Ascending aorta (tissue), 2 donors: ENCODE measurements around the gene RCAN2. TPM values are rescaled to one million over a fixed set of nuclear protein-coding genes. Genes with fewer than 3 reads are reported as not detected.

ENCODE experiments used
- DNase-seq, 2 donors: peaks; one replicate each; pipeline ENCODE4 v3.0.0-alpha.2; 2019; ENCODE audit warnings: low spot score in 2 of 2
- H3K27ac ChIP-seq, 2 donors: fragments of 200-600 bp; sonication (generic); one replicate each; pipeline ENCODE4 v1.5.1; 2016 to 2017; ENCODE audit warnings: mild to moderate bottlenecking in 1 of 2
- H3K27me3 ChIP-seq: fragments of 200-600 bp; sonication (generic); one replicate; pipeline ENCODE4 v1.5.1; 2017
- H3K36me3 ChIP-seq, 2 donors: fragments of 200-600 bp; sonication (generic); one replicate each; pipeline ENCODE4 v1.5.1; 2016
- H3K4me1 ChIP-seq, 2 donors: fragments of 200-600 bp; sonication (generic); one replicate each; pipeline ENCODE4 v1.5.1; 2016 to 2017; ENCODE audit warnings: mild to moderate bottlenecking in 1 of 2
- H3K4me3 ChIP-seq, 2 donors: fragments of 200-600 bp; sonication (generic); one replicate each; pipeline ENCODE4 v1.5.1; 2016 to 2017; ENCODE audit warnings: mild to moderate bottlenecking in 1 of 2
- H3K9me3 ChIP-seq, 2 donors: fragments of 200-600 bp; sonication (generic); one replicate each; pipeline ENCODE4 v1.5.1; 2016
- CTCF ChIP-seq, 3 experiments: fragments of 200-600 bp in 2 of 3; fragments of 450-650 bp in 1 of 3; sonication (generic) in 2 of 3; IDR thresholded peaks; one replicate each; pipeline ENCODE4 v1.5.1; 2016 to 2019; ENCODE audit warnings: antibody characterized with exemption in 3 of 3, mild to moderate bottlenecking in 1 of 3, moderate library complexity in 1 of 3
- intact Hi-C: fragments of 100-400 bp; cut with DNase I; formaldehyde crosslinking; loops from one replicate; pipeline ENCODE4 v1.15.1; 2023
- total RNA-seq: library from RNA; depleted of rRNA; stranded (reverse); fragments of >200 nt; gene quantifications from one replicate; pipeline ENCODE4 v1.1.0, GENCODE V29; 2016

RCAN2 gene
- total RNA-seq, 1 donor from 2014 or later: 83.4 TPM

- peak; percentile 8 to 35 (median 11) for TF ChIP-seq CTCF (IDR thresholded peaks at IDR 0.05)
- H3K36me3 ChIP-seq: no peaks in the 10 kb centered on the region
- peak overlapping the region; percentile 94 to 97 for H3K27ac ChIP-seq
- intact Hi-C loops: loop anchor here (2.0 to 5.0 kb wide), 6 partner anchors 30 to 398 kb away; no protein-coding TSS in a partner anchor
- no peaks in the 10 kb centered on the region for H3K9me3 ChIP-seq
- peak in 1 of 2 donors; percentile 78 for DNase-seq
- H3K27me3 ChIP-seq: no peaks in the 10 kb centered on the region
- peaks cover 0 to 4% of the 10 kb centered on the region in 2 donors for H3K4me1 ChIP-seq
- H3K4me3 ChIP-seq: peak overlapping the region; percentile 64 to 89
These were observed 636 bp downstream of the RCAN2 start for GRCh38 chr6:46490425-46491200.

- no peaks in the 10 kb centered on the region for H3K27me3 ChIP-seq
- intact Hi-C loops: no loop called here
- no peak for TF ChIP-seq CTCF (IDR thresholded peaks at IDR 0.05)
- peaks cover 3 to 19% of the 10 kb centered on the region in 2 donors for H3K4me1 ChIP-seq
- peak overlapping the region; percentile 31 to 89 for H3K4me3 ChIP-seq
- no peaks in the 10 kb centered on the region for H3K9me3 ChIP-seq
- H3K36me3 ChIP-seq: no peaks in the 10 kb centered on the region
- peak overlapping the region; percentile 13 to 33 for H3K27ac ChIP-seq
- DNase-seq: no peak
These were observed 5.1 kb downstream of the RCAN2 start for GRCh38 chr6:46486181-46486580.

GRCh38 chr6:46484081-46484820 lies 7.0 kb downstream of the RCAN2 start:
- no peak for TF ChIP-seq CTCF (IDR thresholded peaks at IDR 0.05)
- intact Hi-C loops: no loop called here
- H3K9me3 ChIP-seq: no peaks in the 10 kb centered on the region
- no peak for DNase-seq
- peak overlapping the region in 1 of 2 donors; percentile 16 for H3K4me3 ChIP-seq
- peaks cover 3 to 19% of the 10 kb centered on the region in 2 donors for H3K4me1 ChIP-seq
- H3K27me3 ChIP-seq: no peaks in the 10 kb centered on the region
- peaks cover 0 to 5% of the 10 kb centered on the region in 2 donors for H3K36me3 ChIP-seq
- peak overlapping the region in 1 of 2 donors; percentile 46 for H3K27ac ChIP-seq

GRCh38 chr6:46476301-46476700 lies 14.9 kb downstream of the RCAN2 start:
- DNase-seq: no peak
- Histone ChIP-seq H3K9me3 (no peaks in the 10 kb centered on the region), H3K36me3 (peaks cover 0 to 7% of the 10 kb centered on the region in 2 donors), H3K4me1 (peaks cover 2 to 29% of the 10 kb centered on the region in 2 donors), H3K27ac (no peak overlapping the region), H3K27me3 (no peaks in the 10 kb centered on the region), H3K4me3 (no peak overlapping the region)
- no peak for TF ChIP-seq CTCF (IDR thresholded peaks at IDR 0.05)
- intact Hi-C loops: no loop called here

- intact Hi-C loops: no loop called here
- Histone ChIP-seq H3K27me3 (no peaks in the 10 kb centered on the region), H3K4me1 (peaks cover 5 to 38% of the 10 kb centered on the region in 2 donors), H3K36me3 (peaks cover 0 to 3% of the 10 kb centered on the region in 2 donors), H3K27ac (peak overlapping the region in 1 of 2 donors; percentile 50), H3K4me3 (no peak overlapping the region), H3K9me3 (no peaks in the 10 kb centered on the region)
- TF ChIP-seq CTCF (IDR thresholded peaks at IDR 0.05): no peak
- DNase-seq: no peak
These were observed 17.4 kb downstream of the RCAN2 start for GRCh38 chr6:46473881-46474280.
